HG02938 (cell line): ENCODE results near the gene KRT83.
"Not testable (repeated sequence)": the region's sequence is repeated elsewhere in the genome, so short reads cannot be mapped to it uniquely, and the experiment has no call there.

Source experiments
- ATAC-seq: cut with Tn5 transposase; IDR thresholded peaks from one replicate; pipeline ENCODE4 v1.9.1; 2021; ENCODE audit warnings: mild to moderate bottlenecking, moderate library complexity; ENCODE audit not compliant: unreplicated experiment

KRT83 gene

GRCh38 chr12:52354200-52354599 lies 33.0 kb upstream of the KRT83 start:
- ATAC-seq: no peak

GRCh38 chr12:52353766-52354165 lies 32.6 kb upstream of the KRT83 start:
- ATAC-seq: no peak

GRCh38 chr12:52352951-52353350 lies 31.8 kb upstream of the KRT83 start:
- no peak for ATAC-seq

- ATAC-seq: no peak
Observed at GRCh38 chr12:52351196-52352059, 30.2 kb upstream of the KRT83 start.

- ATAC-seq: no peak
Observed at GRCh38 chr12:52350786-52351185, 29.6 kb upstream of the KRT83 start.

GRCh38 chr12:52350021-52350620 lies 28.9 kb upstream of the KRT83 start:
- no peak for ATAC-seq

- ATAC-seq: no peak
Observed at GRCh38 chr12:52349196-52349595, 28.0 kb upstream of the KRT83 start.

GRCh38 chr12:52347551-52348510 lies 26.6 kb upstream of the KRT83 start:
- ATAC-seq: no peak

- no peak for ATAC-seq
Observed at GRCh38 chr12:52347016-52347415, 25.8 kb upstream of the KRT83 start.

- ATAC-seq: no peak
Observed at GRCh38 chr12:52346593-52346992, 25.4 kb upstream of the KRT83 start.

GRCh38 chr12:52345041-52345440 lies 23.8 kb upstream of the KRT83 start:
- not testable (repeated sequence) for ATAC-seq

GRCh38 chr12:52344111-52344510 lies 22.9 kb upstream of the KRT83 start:
- no peak for ATAC-seq

- ATAC-seq: no peak
Observed at GRCh38 chr12:52343550-52343949, 22.4 kb upstream of the KRT83 start.

- no peak for ATAC-seq
Observed at GRCh38 chr12:52342781-52343490, 21.7 kb upstream of the KRT83 start.

- no peak for ATAC-seq
Observed at GRCh38 chr12:52341066-52341580, 19.9 kb upstream of the KRT83 start.

- ATAC-seq: no peak
Observed at GRCh38 chr12:52338241-52338960, 17.2 kb upstream of the KRT83 start.

- ATAC-seq: no peak
Observed at GRCh38 chr12:52337054-52337453, 15.9 kb upstream of the KRT83 start.

GRCh38 chr12:52336641-52337040 lies 15.4 kb upstream of the KRT83 start:
- no peak for ATAC-seq

- ATAC-seq: no peak
Observed at GRCh38 chr12:52335598-52336262, 14.5 kb upstream of the KRT83 start.
